ENCODE results near the gene DDIT3.

Gene DDIT3

DNA sequence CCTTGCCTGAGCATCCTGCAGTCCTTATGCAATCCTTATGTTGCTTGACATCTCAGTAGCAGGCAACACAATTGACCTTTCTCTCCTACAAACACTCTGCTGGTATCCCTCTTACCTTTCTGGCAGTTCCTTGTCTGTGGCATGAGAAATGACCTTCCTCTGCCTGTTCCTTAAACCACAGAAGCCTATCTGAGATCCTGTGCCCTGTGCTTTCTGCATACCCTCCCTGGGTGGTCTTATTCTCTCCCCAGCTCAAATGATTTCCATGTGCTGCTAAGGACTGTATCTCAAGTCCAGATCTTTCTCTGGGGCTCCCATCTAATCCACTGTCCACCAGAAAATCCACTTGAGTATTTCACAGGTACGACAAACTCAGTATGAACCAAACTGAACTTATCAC lies 38.6 kb downstream of the DDIT3 start:
- WGBS, 2 experiments (ENCODE audit: insufficient coverage in 2 of 2), result no CpG with 5 or more reads among the region's 1 CpG
- no peaks in the 10 kb centered on the region for H3K36me3 ChIP-seq (ENCODE audit: control insufficient read depth, insufficient read depth, low read length)
- no peak overlapping the region for H3K27ac ChIP-seq (ENCODE audit: low read depth, low read length, severe bottlenecking)
- H3K4me3 ChIP-seq (ENCODE audit: extremely low read depth, insufficient read depth, low read length, poor library complexity, severe bottlenecking), result no peak overlapping the region
- peaks cover 32% of the 10 kb centered on the region for H3K4me1 ChIP-seq (ENCODE audit: control insufficient read depth, insufficient read depth, low read length, poor library complexity, severe bottlenecking)
- H3K9me3 ChIP-seq (ENCODE audit: control insufficient read depth, low read length), result no peaks in the 10 kb centered on the region

DNA sequence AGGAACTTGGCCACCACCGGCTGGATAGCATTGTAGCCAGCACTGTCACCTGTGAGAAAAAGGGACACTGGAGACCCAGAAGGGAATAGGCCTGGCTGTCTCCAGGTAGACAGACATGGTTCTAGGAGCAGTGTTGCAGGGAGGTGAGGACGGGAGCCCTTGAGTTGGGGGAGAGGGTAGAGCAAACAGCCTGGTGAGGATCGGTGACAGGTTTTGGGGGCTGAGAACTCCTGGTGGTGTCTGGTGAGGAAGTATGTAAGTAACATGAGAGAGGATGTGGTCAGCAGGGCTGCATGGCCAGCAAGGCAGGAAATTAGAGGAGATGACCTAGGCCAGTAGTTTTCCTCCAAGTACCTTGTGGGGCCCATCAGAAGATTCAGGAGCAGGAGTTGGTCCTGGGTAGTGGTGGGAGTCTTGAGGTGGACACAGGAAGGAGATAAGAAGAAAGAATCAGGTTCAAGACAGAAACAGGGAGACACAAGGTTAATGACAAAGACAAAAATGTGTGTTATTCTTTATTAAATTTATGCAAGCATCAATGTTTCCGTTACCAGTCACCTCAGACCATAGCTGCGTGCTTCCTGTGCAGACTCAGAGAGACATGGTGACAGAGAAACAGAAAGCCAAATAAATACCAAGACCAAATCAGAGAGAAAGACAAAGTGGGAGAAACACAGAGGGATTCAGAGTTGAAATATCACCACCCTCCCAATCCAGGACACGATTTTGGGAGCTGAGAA lies 40.8 kb downstream of the DDIT3 start, which contains the start of gene ARHGAP9:
Gene ARHGAP9, minus strand, starts transcription at position 491 of the 740 bp plus-strand sequence. Its CDS starts 460 bp downstream, at position 31.
- Histone ChIP-seq H3K9me3 (ENCODE audit: control insufficient read depth, low read length) (no peaks in the 10 kb centered on the region), H3K27ac (ENCODE audit: low read depth, low read length, severe bottlenecking) (no peak within 1 kb of the TSS), H3K4me3 (ENCODE audit: extremely low read depth, insufficient read depth, low read length, poor library complexity, severe bottlenecking) (no peak within 1 kb of the TSS), H3K36me3 (ENCODE audit: control insufficient read depth, insufficient read depth, low read length) (no peaks in the 10 kb centered on the region), H3K4me1 (ENCODE audit: control insufficient read depth, insufficient read depth, low read length, poor library complexity, severe bottlenecking) (peaks cover 40% of the 10 kb centered on the region)
- WGBS, 2 experiments (ENCODE audit: insufficient coverage in 2 of 2), result 87 to 100% methylated on average over 3 to 4 of the region's 6 CpGs

DNA sequence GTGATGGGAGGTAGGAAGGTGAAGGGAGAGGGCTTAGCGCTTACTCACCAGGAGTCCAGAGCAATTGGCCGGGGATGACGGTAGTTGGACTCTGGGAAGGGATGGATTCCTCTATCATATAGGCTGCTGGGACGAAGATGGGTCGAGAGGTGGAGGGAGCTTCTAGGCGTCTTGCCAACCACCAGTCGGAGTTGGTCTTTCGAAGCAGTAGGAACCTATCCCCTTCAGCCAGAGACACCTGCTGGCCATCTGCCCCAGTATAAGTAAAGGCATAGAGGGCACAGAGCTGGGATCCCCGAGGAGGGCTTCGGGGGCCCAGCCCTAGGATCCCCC lies 41.3 kb downstream of the DDIT3 start:
- 90 to 94% methylated on average over 7 to 9 of the region's 10 CpGs for WGBS, 2 experiments (ENCODE audit: insufficient coverage in 2 of 2)

DNA sequence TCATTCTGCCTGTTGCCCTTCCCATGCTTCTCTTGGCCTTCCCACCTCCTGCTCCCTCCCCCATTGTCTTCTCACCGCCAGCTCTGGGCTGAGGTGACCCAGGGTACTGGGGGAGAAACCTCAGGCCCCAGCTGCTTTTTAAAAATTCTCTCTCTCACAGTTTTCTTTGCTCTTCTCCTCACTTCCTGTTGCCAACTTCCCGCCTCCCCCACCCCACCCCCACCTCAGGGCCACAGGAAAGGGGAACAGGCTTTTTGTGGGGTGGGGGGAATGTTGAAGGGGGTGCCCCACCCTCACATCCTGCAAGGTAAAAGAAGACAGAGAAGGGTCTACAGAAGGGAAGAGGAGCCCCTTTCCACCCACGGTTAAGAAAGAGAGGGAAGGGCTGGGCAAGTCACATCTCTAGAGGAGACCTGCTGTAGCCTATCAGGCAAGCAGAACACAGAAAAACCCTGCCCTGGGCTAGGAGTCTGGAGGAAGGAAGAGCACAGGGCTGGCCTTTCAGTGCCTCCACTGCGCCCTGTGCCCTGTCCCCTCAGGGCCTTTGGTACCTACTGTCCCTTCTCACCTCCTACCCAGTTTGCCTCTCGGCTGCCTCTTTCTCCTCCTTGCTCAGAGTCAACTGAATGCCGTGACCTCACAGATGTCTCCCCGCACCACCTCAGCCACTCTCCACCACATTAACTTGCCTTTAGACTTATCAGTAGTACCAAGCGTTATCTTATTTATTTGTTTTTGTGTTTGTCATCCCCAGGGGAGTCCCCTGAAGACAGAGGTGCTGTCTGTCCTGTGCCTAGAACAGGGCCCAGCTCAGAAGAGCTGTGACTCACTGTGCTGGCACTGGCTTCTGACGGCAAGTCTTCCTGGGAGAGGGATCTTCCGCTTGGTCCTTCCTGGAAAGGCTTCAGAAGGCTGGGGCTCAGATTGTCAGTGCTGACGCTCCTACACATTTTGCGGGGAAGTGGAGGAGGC lies 42.3 kb downstream of the DDIT3 start:
- Histone ChIP-seq H3K4me3 (ENCODE audit: extremely low read depth, insufficient read depth, low read length, poor library complexity, severe bottlenecking) (no peak overlapping the region), H3K9me3 (ENCODE audit: control insufficient read depth, low read length) (no peaks in the 10 kb centered on the region), H3K4me1 (ENCODE audit: control insufficient read depth, insufficient read depth, low read length, poor library complexity, severe bottlenecking) (peaks cover 35% of the 10 kb centered on the region), H3K27ac (ENCODE audit: low read depth, low read length, severe bottlenecking) (no peak overlapping the region), H3K36me3 (ENCODE audit: control insufficient read depth, insufficient read depth, low read length) (no peaks in the 10 kb centered on the region)
- 80% methylated on average over 5 to 7 of the region's 12 CpGs for WGBS, 2 experiments (ENCODE audit: insufficient coverage in 2 of 2)

More for the DNA sequence above, 41.3 kb downstream of the DDIT3 start:
- peaks cover 40% of the 10 kb centered on the region for H3K4me1 ChIP-seq (ENCODE audit: control insufficient read depth, insufficient read depth, low read length, poor library complexity, severe bottlenecking)
- H3K27ac ChIP-seq (ENCODE audit: low read depth, low read length, severe bottlenecking), result no peak overlapping the region
- H3K4me3 ChIP-seq (ENCODE audit: extremely low read depth, insufficient read depth, low read length, poor library complexity, severe bottlenecking), result no peak overlapping the region
- H3K36me3 ChIP-seq (ENCODE audit: control insufficient read depth, insufficient read depth, low read length), result no peaks in the 10 kb centered on the region
- H3K9me3 ChIP-seq (ENCODE audit: control insufficient read depth, low read length), result no peaks in the 10 kb centered on the region

DNA sequence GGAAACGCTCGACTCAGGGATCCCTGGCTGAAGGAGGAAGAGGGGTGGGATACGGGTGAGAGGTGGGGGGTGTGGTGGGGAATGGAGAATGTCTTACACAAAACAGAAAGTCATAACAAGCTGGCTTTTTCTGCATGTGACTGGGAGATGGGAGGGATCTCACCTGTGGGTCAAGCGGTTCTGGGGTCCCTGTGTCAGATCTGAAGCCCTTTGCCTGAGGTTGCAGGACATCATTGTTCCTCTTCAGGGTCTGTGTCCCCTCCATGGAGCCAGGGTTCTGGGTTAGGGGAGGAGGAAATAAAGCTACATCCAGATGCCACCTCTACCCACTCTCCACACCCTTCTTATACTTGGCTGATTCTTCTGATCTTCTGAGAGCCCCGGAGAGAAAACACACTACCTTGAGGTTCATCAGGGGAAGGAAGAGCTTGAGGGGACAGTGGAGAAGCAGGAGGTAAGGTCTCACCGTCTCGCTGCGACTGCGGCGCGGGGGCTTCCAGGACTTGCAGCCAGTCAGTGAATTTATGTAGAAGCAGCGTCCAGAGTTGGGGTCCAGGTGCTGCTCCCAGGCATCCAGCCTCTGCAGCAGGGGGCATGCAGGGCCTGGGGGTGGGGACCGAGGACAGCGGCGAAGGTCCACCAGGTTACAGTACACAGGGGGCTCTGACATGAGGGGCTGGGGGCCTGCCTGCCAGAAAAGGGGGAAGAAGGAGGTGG lies 43.2 kb downstream of the DDIT3 start:
- Histone ChIP-seq H3K4me1 (ENCODE audit: control insufficient read depth, insufficient read depth, low read length, poor library complexity, severe bottlenecking) (peaks cover 34% of the 10 kb centered on the region), H3K4me3 (ENCODE audit: extremely low read depth, insufficient read depth, low read length, poor library complexity, severe bottlenecking) (no peak overlapping the region), H3K9me3 (ENCODE audit: control insufficient read depth, low read length) (no peaks in the 10 kb centered on the region), H3K27ac (ENCODE audit: low read depth, low read length, severe bottlenecking) (no peak overlapping the region), H3K36me3 (ENCODE audit: control insufficient read depth, insufficient read depth, low read length) (no peaks in the 10 kb centered on the region)
- 90 to 93% methylated on average over 7 to 11 of the region's 15 CpGs for WGBS, 2 experiments (ENCODE audit: insufficient coverage in 2 of 2)

DNA sequence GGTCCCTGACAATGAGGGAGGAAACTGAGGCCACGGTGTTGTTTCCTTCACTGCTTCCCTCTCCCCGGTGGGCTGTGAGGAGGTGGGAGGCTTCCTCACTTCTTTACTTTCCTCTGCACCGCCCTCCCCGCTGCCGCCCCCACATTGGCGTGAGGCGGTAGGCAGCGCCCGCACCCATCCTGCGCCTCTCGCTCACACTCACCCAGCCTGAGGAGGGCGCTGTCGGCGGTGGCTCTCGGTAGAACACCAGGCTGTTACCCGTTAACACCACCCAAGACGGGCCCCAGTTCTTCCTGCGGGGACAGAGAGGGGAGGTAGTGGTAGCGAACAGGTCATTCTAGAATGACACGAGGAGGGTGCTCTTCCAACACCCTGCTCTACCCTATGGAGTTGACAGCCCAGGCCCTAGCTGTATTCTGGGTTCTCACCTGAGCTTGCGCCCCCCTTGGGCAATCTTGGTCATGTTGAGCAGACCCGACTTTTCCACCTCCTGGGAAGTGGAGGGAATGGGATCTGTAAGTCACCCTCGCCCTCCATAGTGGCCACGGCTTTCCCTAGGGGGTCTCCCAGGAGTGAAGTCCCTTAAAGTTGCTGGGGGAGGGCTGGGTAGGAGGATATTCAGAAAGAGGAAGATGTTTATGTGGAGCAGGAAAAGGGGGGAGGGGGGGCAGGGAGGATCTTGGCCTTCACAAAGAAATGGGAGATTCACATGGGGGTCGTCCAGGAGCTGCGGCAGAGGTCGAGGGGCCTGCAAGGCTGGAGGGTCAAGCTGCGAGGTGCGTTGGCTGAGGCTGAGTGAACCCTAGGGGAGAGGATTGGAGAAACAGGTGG lies 43.9 kb downstream of the DDIT3 start:
- Histone ChIP-seq H3K27ac (ENCODE audit: low read depth, low read length, severe bottlenecking) (no peak overlapping the region), H3K9me3 (ENCODE audit: control insufficient read depth, low read length) (no peaks in the 10 kb centered on the region), H3K4me3 (ENCODE audit: extremely low read depth, insufficient read depth, low read length, poor library complexity, severe bottlenecking) (peak overlapping the region; percentile 30), H3K4me1 (ENCODE audit: control insufficient read depth, insufficient read depth, low read length, poor library complexity, severe bottlenecking) (peaks cover 32% of the 10 kb centered on the region), H3K36me3 (ENCODE audit: control insufficient read depth, insufficient read depth, low read length) (no peaks in the 10 kb centered on the region)
- WGBS, 2 experiments (ENCODE audit: insufficient coverage in 2 of 2), result 43 to 59% methylated on average over 16 to 19 of the region's 29 CpGs

DNA sequence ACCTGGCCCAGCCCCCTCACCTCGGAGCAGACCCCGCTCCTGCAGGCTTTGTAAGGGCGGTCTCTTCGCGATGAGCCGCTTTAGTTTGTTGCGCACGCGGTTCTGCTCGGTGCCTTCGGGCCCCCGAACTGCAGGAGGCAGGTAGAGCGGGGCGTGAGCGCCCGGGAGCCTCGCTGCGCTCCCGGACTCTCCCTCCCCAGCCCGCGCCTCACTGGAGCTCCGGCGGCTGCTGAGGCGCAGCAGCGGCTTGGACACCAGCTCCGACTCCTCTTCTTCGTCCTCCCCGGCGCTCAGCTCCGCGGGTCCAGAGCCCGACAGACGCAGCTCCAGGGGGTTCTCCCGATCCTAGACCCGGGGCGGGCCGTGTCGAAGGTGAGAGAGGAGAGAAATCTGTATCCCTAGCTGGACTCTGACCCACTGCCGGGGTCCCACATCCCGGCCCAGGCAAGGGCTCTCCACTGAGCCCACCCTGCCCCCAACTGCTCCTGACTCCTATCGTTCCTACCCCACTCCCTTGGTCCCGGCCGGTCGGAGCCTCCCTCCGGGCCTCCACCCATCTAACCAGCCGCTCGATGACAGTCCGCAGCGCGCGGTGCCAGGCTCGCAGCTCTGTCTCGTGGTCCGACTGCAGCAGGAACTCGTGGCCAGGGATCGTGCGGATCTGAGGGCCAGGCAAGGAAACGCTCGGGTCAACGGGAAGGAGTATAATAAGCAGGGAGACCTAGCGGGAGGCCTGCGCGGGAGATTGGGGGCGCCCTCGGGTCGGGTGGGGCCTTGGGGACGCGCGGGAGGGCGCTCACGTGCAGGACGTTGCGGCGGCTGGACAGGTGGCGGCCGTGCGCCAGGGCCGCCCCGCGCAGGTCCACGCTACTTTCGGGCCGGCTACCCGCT lies 44.8 kb downstream of the DDIT3 start:
- 3 to 4% methylated on average over 35 to 72 of the region's 84 CpGs for WGBS, 2 experiments (ENCODE audit: insufficient coverage in 2 of 2)

DNA sequence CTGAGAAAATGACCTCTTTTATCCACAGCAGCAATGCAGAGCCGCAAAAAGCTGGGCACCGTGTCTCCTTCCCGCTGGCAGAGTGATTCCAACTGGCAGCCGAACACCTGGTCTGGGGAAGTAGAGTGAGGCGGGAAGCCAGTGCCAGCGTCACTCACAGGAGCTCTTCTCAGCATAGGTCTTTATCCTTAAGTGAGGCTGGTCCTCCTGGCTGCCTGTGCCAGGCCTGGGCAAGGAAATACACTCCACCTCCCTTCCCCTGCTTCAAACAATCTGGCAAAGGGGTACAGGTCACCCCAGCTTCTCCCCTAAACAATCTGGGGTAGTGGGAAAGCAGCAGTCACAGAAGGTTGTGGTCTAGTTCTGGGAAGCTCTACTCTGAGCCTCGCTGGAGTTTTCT lies 45.5 kb downstream of the DDIT3 start:
- no peaks in the 10 kb centered on the region for H3K9me3 ChIP-seq (ENCODE audit: control insufficient read depth, low read length)
- peaks cover 32% of the 10 kb centered on the region for H3K4me1 ChIP-seq (ENCODE audit: control insufficient read depth, insufficient read depth, low read length, poor library complexity, severe bottlenecking)
- peak overlapping the region; percentile 30 for H3K4me3 ChIP-seq (ENCODE audit: extremely low read depth, insufficient read depth, low read length, poor library complexity, severe bottlenecking)
- no peak overlapping the region for H3K27ac ChIP-seq (ENCODE audit: low read depth, low read length, severe bottlenecking)
- H3K36me3 ChIP-seq (ENCODE audit: control insufficient read depth, insufficient read depth, low read length), result no peaks in the 10 kb centered on the region
- WGBS, 2 experiments (ENCODE audit: insufficient coverage in 2 of 2), result 64 to 65% methylated on average over 5 to 6 of the region's 7 CpGs

More for the DNA sequence above, 44.8 kb downstream of the DDIT3 start:
- H3K4me3 ChIP-seq (ENCODE audit: extremely low read depth, insufficient read depth, low read length, poor library complexity, severe bottlenecking), result peak overlapping the region; percentile 30
- no peaks in the 10 kb centered on the region for H3K9me3 ChIP-seq (ENCODE audit: control insufficient read depth, low read length)
- H3K27ac ChIP-seq (ENCODE audit: low read depth, low read length, severe bottlenecking), result no peak overlapping the region
- H3K4me1 ChIP-seq (ENCODE audit: control insufficient read depth, insufficient read depth, low read length, poor library complexity, severe bottlenecking), result peaks cover 32% of the 10 kb centered on the region
- H3K36me3 ChIP-seq (ENCODE audit: control insufficient read depth, insufficient read depth, low read length), result no peaks in the 10 kb centered on the region

DNA sequence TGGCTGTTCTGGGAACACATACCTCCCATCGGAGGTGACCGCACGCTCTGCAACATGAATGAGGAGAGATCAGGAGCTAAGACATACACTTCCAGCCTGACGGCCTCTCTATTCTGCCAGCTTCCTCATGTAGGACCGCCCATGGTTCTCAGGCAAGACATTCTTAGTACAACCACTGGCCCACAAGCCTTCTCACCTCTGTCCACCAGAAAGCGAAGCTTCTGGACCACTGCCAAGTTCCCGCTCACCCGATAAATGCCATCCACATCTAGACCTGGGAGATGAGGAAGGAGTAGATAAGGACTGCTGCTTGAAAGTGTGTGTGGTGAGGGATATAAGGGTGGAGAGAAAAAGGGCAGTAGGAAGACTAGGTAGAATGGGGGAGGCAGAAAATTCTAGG lies 45.9 kb downstream of the DDIT3 start:
- Histone ChIP-seq H3K4me3 (ENCODE audit: extremely low read depth, insufficient read depth, low read length, poor library complexity, severe bottlenecking) (no peak overlapping the region), H3K27ac (ENCODE audit: low read depth, low read length, severe bottlenecking) (no peak overlapping the region), H3K36me3 (ENCODE audit: control insufficient read depth, insufficient read depth, low read length) (no peaks in the 10 kb centered on the region), H3K9me3 (ENCODE audit: control insufficient read depth, low read length) (no peaks in the 10 kb centered on the region), H3K4me1 (ENCODE audit: control insufficient read depth, insufficient read depth, low read length, poor library complexity, severe bottlenecking) (peaks cover 29% of the 10 kb centered on the region)
- 95 to 97% methylated on average over 5 to 6 of the region's 8 CpGs for WGBS, 2 experiments (ENCODE audit: insufficient coverage in 2 of 2)
